Keratinocyte (primary cell): ENCODE measurements around the gene SMAD9.

Source experiments
- CTCF ChIP-seq, 3 experiments: IDR thresholded peaks in 1 of 3; conservative IDR thresholded peaks in 1 of 3; optimal IDR thresholded peaks in 1 of 3; 2 replicates in 2 of 3; 3 replicates in 1 of 3; pipeline versions ENCODE3 to v1.5.1; 2011; ENCODE audit warnings: low read length in 3 of 3, mild to moderate bottlenecking in 3 of 3, moderate library complexity in 2 of 3, control low read depth in 1 of 3, inconsistent platforms in 1 of 3; ENCODE audit not compliant: insufficient read depth in 2 of 3; ENCODE audit errors: extremely low read depth in 1 of 3
- EZH2 ChIP-seq: IDR thresholded peaks from one replicate; pipeline ENCODE4 v1.6.1; 2012; ENCODE audit warnings: inconsistent platforms, mild to moderate bottlenecking, low read length, moderate library complexity

GRCh38 chr13:36897054-36897616 lies 22.9 kb downstream of the SMAD9 start:
- TF ChIP-seq CTCF (optimal IDR thresholded peaks at IDR 0.05 in 1 of 3, IDR thresholded peaks at IDR 0.05 in 1 of 3, conservative IDR thresholded peaks at IDR 0.05 in 1 of 3; ENCODE audit: extremely low read depth in 1 of 3, insufficient read depth in 2 of 3, low read length in 3 of 3) = no peak
- no peak for TF ChIP-seq EZH2
